Trophoblast cell (in vitro differentiated cells and primary cell): Measurements from ENCODE around the gene AOC2.

ENCODE experiments used
- DNase-seq, 2 donors: peaks; one replicate each; pipeline ENCODE4 v3.0.0-alpha.2; 2016
- H2AFZ ChIP-seq: 2 replicates; pipeline ENCODE4 v1.6.1; 2013; ENCODE audit warnings: low read length, moderate library complexity, mild to moderate bottlenecking; ENCODE audit not compliant: insufficient read depth, poor library complexity
- H2AK5ac ChIP-seq: 2 replicates; pipeline ENCODE4 v1.6.1; 2013; ENCODE audit warnings: mild to moderate bottlenecking, low read length
- H2BK120ac ChIP-seq: 2 replicates; pipeline ENCODE4 v1.6.1; 2013; ENCODE audit warnings: low read length, mild to moderate bottlenecking, moderate library complexity; ENCODE audit not compliant: insufficient read depth, poor library complexity
- H2BK12ac ChIP-seq: 2 replicates; pipeline ENCODE4 v1.6.1; 2013; ENCODE audit warnings: mild to moderate bottlenecking, low read length, moderate library complexity
- H2BK5ac ChIP-seq: 2 replicates; pipeline ENCODE4 v1.6.1; 2013; ENCODE audit warnings: low read length, low read depth, moderate library complexity, mild to moderate bottlenecking; ENCODE audit not compliant: poor library complexity
- H3K14ac ChIP-seq: 2 replicates; pipeline ENCODE4 v1.6.1; 2013; ENCODE audit warnings: mild to moderate bottlenecking, low read length
- H3K18ac ChIP-seq: 2 replicates; pipeline ENCODE4 v1.6.1; 2013; ENCODE audit warnings: mild to moderate bottlenecking, low read length
- H3K23ac ChIP-seq: 2 replicates; pipeline ENCODE4 v1.6.1; 2013; ENCODE audit warnings: low read length
- H3K27ac ChIP-seq: 2 replicates; pipeline ENCODE4 v1.5.1; 2013; ENCODE audit warnings: low read depth, mild to moderate bottlenecking, inconsistent platforms, low read length, moderate library complexity
- H3K27me3 ChIP-seq: 2 replicates; pipeline ENCODE4 v1.6.1; 2013; ENCODE audit warnings: inconsistent platforms, mild to moderate bottlenecking, low read length, moderate library complexity; ENCODE audit not compliant: insufficient read depth
- H3K36me3 ChIP-seq, 2 experiments: 1 replicate in 1 of 2; 2 replicates in 1 of 2; pipeline ENCODE4 v1.6.1; 2013; ENCODE audit warnings: low read length in 2 of 2, mild to moderate bottlenecking in 2 of 2, moderate library complexity in 1 of 2; ENCODE audit not compliant: insufficient read depth in 2 of 2, control insufficient read depth in 1 of 2
- H3K4ac ChIP-seq: 2 replicates; pipeline ENCODE4 v1.6.1; 2013; ENCODE audit warnings: low read depth, mild to moderate bottlenecking, low read length, moderate library complexity
- H3K4me1 ChIP-seq, 2 experiments: 1 replicate in 1 of 2; 2 replicates in 1 of 2; pipeline ENCODE4 v1.6.1; 2013; ENCODE audit warnings: low read length in 2 of 2, mild to moderate bottlenecking in 2 of 2, moderate library complexity in 1 of 2; ENCODE audit not compliant: insufficient read depth in 2 of 2, control insufficient read depth in 1 of 2
- H3K4me2 ChIP-seq: 2 replicates; pipeline ENCODE4 v1.6.1; 2013; ENCODE audit warnings: inconsistent platforms, mild to moderate bottlenecking, low read length, moderate library complexity
- H3K4me3 ChIP-seq: 2 replicates; pipeline ENCODE4 v1.5.1; 2013; ENCODE audit warnings: mild to moderate bottlenecking, low read depth, low read length, inconsistent platforms
- H3K79me1 ChIP-seq: one replicate; pipeline ENCODE4 v1.6.1; 2013; ENCODE audit warnings: low read length
- H3K79me2 ChIP-seq: 2 replicates; pipeline ENCODE4 v1.6.1; 2013; ENCODE audit warnings: low read length, mild to moderate bottlenecking; ENCODE audit not compliant: control insufficient read depth, insufficient read depth, poor library complexity
- H3K9ac ChIP-seq: 2 replicates; pipeline ENCODE4 v1.6.1; 2013; ENCODE audit warnings: mild to moderate bottlenecking, low read length
- H3K9me3 ChIP-seq: 2 replicates; pipeline ENCODE4 v1.6.1; 2013; ENCODE audit warnings: low read depth, mild to moderate bottlenecking, control low read depth, inconsistent platforms, low read length; ENCODE audit not compliant: insufficient read depth
- H4K12ac ChIP-seq: 2 replicates; pipeline ENCODE4 v1.6.1; 2013; ENCODE audit warnings: low read depth, mild to moderate bottlenecking, low read length, moderate library complexity
- H4K8ac ChIP-seq: 2 replicates; pipeline ENCODE4 v1.6.1; 2013; ENCODE audit warnings: low read depth, mild to moderate bottlenecking, low read length, moderate library complexity
- H4K91ac ChIP-seq: one replicate; pipeline ENCODE4 v1.6.1; 2013; ENCODE audit warnings: low read depth, mild to moderate bottlenecking, low read length, moderate library complexity
- WGBS: extraction: QIAGEN DNeasy Blood & Tissue Kit; methylation state at CpG from one replicate; pipeline ENCODE4 v1.1.7; 2013; ENCODE audit warnings: missing lambda C conversion rate; ENCODE audit not compliant: insufficient read length, insufficient coverage; ENCODE audit errors: extremely low coverage; 5-methylcytosine and 5-hydroxymethylcytosine counted together

Gene AOC2

DNA sequence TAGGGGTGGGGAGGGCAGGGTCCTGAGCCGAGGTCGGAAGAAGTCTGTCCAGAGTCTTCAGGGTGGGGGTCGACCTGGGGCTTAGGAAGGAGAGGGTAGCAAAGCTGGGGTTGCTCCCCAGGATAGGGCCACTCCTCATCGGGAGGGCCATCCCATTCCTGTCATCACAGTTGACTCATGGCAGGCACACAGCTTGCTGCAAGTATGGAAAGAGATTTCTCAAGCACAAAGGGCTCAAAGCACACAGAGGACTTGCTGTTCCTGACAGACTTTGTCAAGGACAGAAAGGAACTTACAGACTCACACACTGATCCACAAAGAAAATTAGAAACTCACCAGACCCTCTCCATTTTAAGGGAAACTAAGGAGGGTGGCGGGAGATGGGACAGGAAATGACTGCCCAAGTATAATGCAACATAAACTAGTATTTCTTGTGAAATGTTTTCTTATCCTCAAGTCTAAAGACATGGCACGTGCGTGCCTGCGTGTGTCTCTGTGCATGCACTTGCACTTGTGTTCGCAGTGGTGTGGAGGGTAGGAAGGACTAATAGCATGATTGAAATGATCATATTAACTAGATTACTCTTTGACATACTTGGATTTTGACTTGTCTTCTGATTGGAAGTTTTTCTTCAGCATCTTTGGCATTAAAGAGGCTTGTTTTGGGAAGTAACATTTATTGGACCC lies 2.4 kb downstream of the AOC2 start:
- H3K9me3 ChIP-seq = no peaks in the 10 kb centered on the region
- no peaks in the 10 kb centered on the region for H3K79me2 ChIP-seq
- no peaks in the 10 kb centered on the region for H3K4me1 ChIP-seq
- H4K91ac ChIP-seq = no peak overlapping the region
- H3K4ac ChIP-seq = no peak overlapping the region
- H2AK5ac ChIP-seq = no peak overlapping the region
- no peak overlapping the region for H2BK120ac ChIP-seq
- H3K9ac ChIP-seq = no peak overlapping the region
- H4K12ac ChIP-seq = no peak overlapping the region
- no peak overlapping the region for H2AFZ ChIP-seq
- no peak overlapping the region for H3K4me2 ChIP-seq
- no peak overlapping the region for H3K14ac ChIP-seq
- H3K23ac ChIP-seq = no peak overlapping the region
- no peak overlapping the region for H2BK5ac ChIP-seq
- no peak overlapping the region for H2BK12ac ChIP-seq
- no peaks in the 10 kb centered on the region for H3K79me1 ChIP-seq
- no peak overlapping the region for H3K18ac ChIP-seq
- H4K8ac ChIP-seq = no peak overlapping the region
- no peaks in the 10 kb centered on the region for H3K27me3 ChIP-seq
- peak; percentile 12 to 15 for DNase-seq
- WGBS = no CpG with 5 or more reads among the region's 9 CpGs
- no peak overlapping the region for H3K27ac ChIP-seq
- H3K4me3 ChIP-seq = no peak overlapping the region
- H3K36me3 ChIP-seq = peaks cover 33 to 34% of the 10 kb centered on the region in 2 experiments

GRCh38 chr17:42848093-42848492 lies 3.7 kb downstream of the AOC2 start:
- H3K4me2 ChIP-seq = no peak overlapping the region
- H3K27ac ChIP-seq = no peak overlapping the region
- H3K23ac ChIP-seq = no peak overlapping the region
- H3K9ac ChIP-seq = no peak overlapping the region
- DNase-seq = no peak
- no CpG with 5 or more reads among the region's 3 CpGs for WGBS
- no peaks in the 10 kb centered on the region for H3K4me1 ChIP-seq
- no peak overlapping the region for H2BK120ac ChIP-seq
- H3K79me1 ChIP-seq = no peaks in the 10 kb centered on the region
- no peak overlapping the region for H4K12ac ChIP-seq
- no peak overlapping the region for H2BK12ac ChIP-seq
- no peak overlapping the region for H3K4me3 ChIP-seq
- H3K79me2 ChIP-seq = no peaks in the 10 kb centered on the region
- no peak overlapping the region for H2AFZ ChIP-seq
- no peak overlapping the region for H2BK5ac ChIP-seq
- peaks cover 24% of the 10 kb centered on the region in 2 experiments for H3K36me3 ChIP-seq
- no peak overlapping the region for H3K4ac ChIP-seq
- H4K8ac ChIP-seq = no peak overlapping the region
- no peak overlapping the region for H4K91ac ChIP-seq
- no peak overlapping the region for H2AK5ac ChIP-seq
- H3K14ac ChIP-seq = no peak overlapping the region
- H3K18ac ChIP-seq = no peak overlapping the region
- H3K27me3 ChIP-seq = no peaks in the 10 kb centered on the region
- no peaks in the 10 kb centered on the region for H3K9me3 ChIP-seq

DNA sequence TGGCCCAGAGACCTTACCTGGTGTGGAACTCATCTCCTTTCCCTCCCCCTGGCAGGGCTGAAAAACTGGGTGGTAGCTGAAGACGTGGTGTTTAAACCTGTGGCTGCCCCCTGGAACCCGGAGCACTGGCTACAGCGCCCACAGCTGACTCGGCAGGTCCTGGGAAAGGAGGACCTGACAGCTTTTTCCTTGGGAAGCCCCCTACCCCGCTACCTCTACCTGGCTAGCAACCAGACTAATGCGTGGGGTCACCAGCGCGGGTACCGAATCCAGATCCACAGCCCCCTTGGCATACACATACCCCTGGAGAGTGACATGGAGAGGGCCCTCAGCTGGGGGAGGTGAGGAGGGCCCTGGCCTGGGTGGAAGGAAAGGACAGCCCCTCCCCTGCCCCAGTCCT lies 4.7 kb downstream of the AOC2 start:
- Histone ChIP-seq H3K79me1 (no peaks in the 10 kb centered on the region), H2BK120ac (no peak overlapping the region), H4K12ac (no peak overlapping the region), H3K27ac (no peak overlapping the region), H3K4me3 (no peak overlapping the region), H3K4ac (no peak overlapping the region), H2BK12ac (no peak overlapping the region), H3K4me2 (no peak overlapping the region), H2AFZ (no peak overlapping the region), H3K9ac (no peak overlapping the region), H3K27me3 (no peaks in the 10 kb centered on the region), H3K9me3 (no peaks in the 10 kb centered on the region), H3K14ac (no peak overlapping the region), H3K18ac (no peak overlapping the region), H4K8ac (no peak overlapping the region), H3K79me2 (no peaks in the 10 kb centered on the region), H3K36me3 (peaks cover 17 to 20% of the 10 kb centered on the region in 2 experiments), H2BK5ac (no peak overlapping the region), H2AK5ac (no peak overlapping the region), H3K23ac (no peak overlapping the region), H4K91ac (no peak overlapping the region), H3K4me1 (no peaks in the 10 kb centered on the region)
- no peak for DNase-seq
- no CpG with 5 or more reads among the region's 9 CpGs for WGBS

DNA sequence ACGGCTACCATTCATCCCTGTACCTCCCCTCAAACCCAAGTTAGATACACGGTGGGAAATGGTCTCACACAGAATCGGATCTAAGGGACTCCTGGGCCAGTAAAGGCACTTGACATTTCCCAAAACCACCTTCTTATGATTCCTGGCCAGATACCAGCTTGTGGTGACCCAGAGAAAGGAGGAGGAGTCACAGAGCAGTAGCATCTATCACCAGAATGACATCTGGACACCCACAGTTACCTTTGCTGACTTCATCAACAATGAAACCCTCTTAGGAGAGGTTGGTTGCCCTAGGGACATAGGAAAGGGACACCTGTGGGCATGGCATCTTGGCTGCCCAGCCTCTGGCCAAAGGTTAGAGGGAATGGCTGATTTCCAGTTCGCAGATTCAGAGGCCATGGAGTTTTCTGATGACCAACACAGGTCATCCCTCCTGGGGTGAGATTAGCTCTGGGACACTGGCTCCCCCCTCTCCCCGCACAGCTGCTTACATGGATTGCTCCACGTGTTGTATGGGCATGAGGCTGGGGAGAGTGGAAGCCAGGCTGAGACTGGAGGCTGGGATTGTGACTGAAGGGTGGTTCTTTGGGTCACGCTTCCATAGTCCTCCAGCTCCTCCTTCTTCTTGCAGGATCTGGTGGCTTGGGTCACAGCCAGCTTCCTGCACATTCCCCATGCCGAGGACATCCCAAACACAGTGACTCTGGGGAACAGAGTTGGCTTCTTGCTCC lies 5.2 kb downstream of the AOC2 start:
- Histone ChIP-seq H4K12ac (no peak overlapping the region), H3K36me3 (peaks cover 11 to 15% of the 10 kb centered on the region in 2 experiments), H3K9ac (no peak overlapping the region), H2BK120ac (no peak overlapping the region), H4K8ac (no peak overlapping the region), H2AK5ac (no peak overlapping the region), H3K4ac (no peak overlapping the region), H3K4me2 (no peak overlapping the region), H3K18ac (no peak overlapping the region), H2BK12ac (no peak overlapping the region), H3K9me3 (no peaks in the 10 kb centered on the region), H3K79me1 (no peaks in the 10 kb centered on the region), H4K91ac (no peak overlapping the region), H3K27ac (no peak overlapping the region), H3K23ac (no peak overlapping the region), H3K79me2 (no peaks in the 10 kb centered on the region), H2BK5ac (no peak overlapping the region), H2AFZ (no peak overlapping the region), H3K4me3 (no peak overlapping the region), H3K27me3 (no peaks in the 10 kb centered on the region), H3K4me1 (no peaks in the 10 kb centered on the region), H3K14ac (no peak overlapping the region)
- WGBS = no CpG with 5 or more reads among the region's 8 CpGs
- no peak for DNase-seq
